Cerebellar cortex (tissue), 1 donor: ENCODE data around the gene SYF2.

ENCODE experiments used
- DNase-seq: peaks from one replicate; pipeline ENCODE4 v3.0.0-alpha.2; 2015; ENCODE audit warnings: low spot score

SYF2 gene

GRCh38 chr1:25184001-25184762 is 48.1 kb downstream of the SYF2 start:
- no peak for DNase-seq

- no peak for DNase-seq
These were observed 48.9 kb downstream of the SYF2 start for GRCh38 chr1:25183126-25183980.

- no peak for DNase-seq
These were observed 49.7 kb downstream of the SYF2 start for GRCh38 chr1:25182629-25183028.

- no peak for DNase-seq
These were observed 51.3 kb downstream of the SYF2 start for GRCh38 chr1:25180996-25181395.

GRCh38 chr1:25178917-25179561 is 53.3 kb downstream of the SYF2 start:
- DNase-seq = no peak

DNA sequence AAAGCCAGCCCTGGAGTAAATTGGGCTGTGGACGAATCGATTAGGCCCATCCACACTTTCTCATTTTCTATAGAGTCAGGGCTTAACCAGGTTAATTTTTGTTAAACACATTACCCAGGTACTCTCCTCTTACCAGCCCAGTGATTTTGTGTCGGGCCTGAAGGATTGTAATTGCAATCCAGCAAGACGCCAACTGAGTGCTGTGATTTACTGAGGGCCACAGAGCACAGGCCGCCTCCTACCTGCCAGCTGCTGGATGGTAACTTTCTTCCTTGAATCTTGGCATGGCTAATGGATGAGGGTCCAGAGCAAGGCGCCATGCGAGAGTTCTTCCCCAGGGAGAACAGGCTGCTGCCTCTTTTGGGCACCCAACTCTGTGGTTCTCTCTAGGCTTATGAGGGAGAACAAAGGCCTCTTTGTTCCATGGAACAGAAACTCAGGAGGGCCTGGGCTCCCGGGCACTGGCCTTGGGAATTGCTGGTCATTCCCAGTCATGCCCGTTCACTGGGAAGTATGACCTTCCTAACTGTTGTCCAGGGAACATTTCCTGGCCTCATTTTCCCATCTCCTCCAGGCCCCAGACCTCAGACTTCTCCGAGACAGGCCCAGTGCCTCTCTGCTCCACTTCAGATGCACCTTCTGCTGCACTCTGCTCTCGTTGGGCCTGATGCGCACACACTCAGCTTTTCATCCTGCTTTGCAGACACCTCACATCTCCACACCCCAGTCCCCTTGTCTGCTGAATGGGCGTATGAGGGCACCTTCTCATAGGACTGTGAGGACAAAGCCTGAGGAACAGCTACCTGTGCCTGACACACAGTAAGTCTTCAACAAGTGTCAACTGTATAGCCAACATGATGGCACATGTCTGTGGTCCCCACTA is 57.3 kb downstream of the SYF2 start:
- DNase-seq = no peak

GRCh38 chr1:25174363-25174729 is 58.0 kb downstream of the SYF2 start:
- DNase-seq = no peak

GRCh38 chr1:25173809-25174340 is 58.4 kb downstream of the SYF2 start:
- no peak for DNase-seq
